DMS79 (cell line): ENCODE data around the gene NDUFA8.

Source experiments
- DNase-seq: peaks from one replicate; lab custom pipeline; 2025; lab: John Stamatoyannopoulos, UW

Gene NDUFA8

GRCh38 chr9:122159026-122159924, at the start of gene NDUFA8, which contains the start of gene MORN5:
Gene NDUFA8 (minus strand): TSS chr9:122159779. CDS start chr9:122159677, 102 bp downstream.
Gene MORN5 (plus strand): TSS chr9:122159908. CDS start chr9:122159973, 65 bp downstream.
- DNase-seq = peak; percentile 88

DNA sequence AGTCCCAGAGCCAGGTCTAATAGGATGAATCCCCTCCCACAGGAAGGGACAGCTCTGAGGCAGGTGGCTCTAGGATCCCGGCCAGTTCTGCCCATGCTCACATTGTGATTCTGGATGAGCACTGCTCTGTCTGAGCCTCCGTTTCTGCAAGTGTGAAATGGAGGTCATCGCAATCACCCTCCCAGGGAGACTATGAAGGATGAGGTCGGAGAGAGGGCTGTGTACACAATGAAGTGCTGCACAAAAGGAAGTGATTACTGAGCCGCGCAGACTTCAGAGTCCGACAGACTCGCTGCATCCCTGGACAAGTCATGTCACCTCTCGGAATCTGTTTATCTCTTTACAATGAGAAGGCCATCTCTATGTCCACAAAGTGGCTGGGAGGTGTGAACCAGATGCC, 47.5 kb upstream of the NDUFA8 start:
- no peak for DNase-seq

DNA sequence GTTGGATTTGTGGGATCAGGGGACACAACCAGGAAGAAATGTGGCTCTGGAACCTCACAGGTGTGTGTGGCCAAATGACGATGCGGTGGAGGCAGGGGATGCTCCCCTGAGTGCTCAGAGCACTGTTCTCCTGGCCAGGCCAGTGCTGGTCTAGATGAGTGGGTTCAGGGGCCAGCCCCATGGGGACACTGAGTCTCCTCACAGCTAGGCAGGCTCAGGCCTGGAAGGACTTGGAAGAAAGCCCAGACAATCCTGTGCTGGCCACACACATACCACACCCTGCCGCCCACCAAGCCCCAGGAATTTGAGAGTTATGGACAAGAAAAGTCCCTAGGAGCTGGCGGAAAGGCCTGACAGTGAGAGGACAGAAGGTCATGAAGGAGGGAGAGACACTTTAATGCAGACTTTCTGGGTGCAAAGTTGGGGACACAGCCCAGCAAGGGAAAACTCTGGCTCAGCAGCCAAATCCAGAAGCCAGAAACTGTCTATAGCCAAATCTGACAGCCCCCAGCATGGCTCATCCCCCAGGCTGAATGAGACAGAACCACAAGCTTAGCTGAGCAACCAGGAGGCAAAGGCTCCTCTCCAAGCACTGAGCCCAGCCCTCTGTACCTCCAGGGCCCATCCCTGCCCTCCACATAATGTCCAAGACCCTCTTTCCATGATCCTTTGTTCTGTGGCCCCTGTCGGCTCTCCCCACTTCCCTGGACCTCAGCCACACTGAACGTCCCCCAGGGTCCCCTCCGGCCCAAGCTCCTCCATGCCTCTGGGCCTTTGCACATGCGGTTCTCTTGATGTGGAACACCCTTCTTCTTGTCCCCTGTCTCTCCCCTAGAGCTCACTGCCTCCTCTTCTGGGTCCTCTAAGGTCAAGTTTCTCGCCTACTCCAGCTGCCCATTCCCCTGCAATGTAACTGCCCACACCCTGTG, 46.8 kb upstream of the NDUFA8 start:
- DNase-seq = no peak

DNA sequence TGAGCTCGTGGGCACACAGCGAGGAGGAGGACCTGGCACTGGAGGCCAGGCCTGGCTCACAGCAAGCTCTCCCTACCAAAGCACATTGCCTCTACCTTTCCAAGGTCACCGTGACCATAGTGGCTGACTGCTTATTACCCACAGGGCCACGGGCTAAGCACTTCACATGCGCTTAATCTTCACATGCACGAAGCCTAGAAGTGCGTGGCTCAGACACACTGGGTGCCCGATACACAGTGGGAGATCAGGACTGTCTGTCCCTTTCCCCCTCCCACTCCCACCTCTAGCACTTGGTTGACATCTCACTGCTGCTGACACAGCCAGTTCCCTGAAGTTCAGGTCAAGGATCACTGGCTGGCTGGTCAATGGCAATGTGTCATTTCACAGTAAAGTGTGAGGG, 45.6 kb upstream of the NDUFA8 start:
- no peak for DNase-seq

GRCh38 chr9:122204491-122204890, 44.9 kb upstream of the NDUFA8 start:
- no peak for DNase-seq

GRCh38 chr9:122204055-122204454, 44.5 kb upstream of the NDUFA8 start:
- DNase-seq = no peak

- DNase-seq = peak; percentile 15
Observed at GRCh38 chr9:122202111-122202510, 42.5 kb upstream of the NDUFA8 start.

GRCh38 chr9:122201641-122202040, 42.1 kb upstream of the NDUFA8 start:
- DNase-seq = no peak

GRCh38 chr9:122200960-122201595, 41.5 kb upstream of the NDUFA8 start:
- DNase-seq = no peak

GRCh38 chr9:122197882-122198281, 38.3 kb upstream of the NDUFA8 start:
- no peak for DNase-seq

- DNase-seq = peak; percentile 96
Observed at GRCh38 chr9:122197426-122197825, 37.8 kb upstream of the NDUFA8 start.

DNA sequence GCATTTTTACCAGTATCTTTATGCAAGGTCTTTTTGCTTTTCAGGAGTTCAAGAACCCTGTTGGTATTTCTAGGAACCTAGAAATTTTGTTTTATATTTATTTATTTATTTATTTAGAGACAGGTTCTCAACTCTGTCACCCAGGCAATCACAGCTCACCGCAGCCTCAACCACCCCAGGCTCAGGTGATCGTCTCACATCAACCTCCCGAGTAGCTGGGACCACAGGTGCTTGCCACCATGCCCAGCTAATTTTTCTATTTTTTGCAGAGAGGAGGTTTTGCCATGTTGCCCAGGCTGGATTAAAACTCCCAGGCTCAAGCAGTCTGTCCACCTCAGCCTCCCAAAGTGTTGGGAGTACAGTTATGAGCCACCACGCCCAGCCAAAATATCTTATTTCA, 36.3 kb upstream of the NDUFA8 start:
- no peak for DNase-seq

- DNase-seq = no peak
Observed at GRCh38 chr9:122193651-122194050, 34.1 kb upstream of the NDUFA8 start.

DNA sequence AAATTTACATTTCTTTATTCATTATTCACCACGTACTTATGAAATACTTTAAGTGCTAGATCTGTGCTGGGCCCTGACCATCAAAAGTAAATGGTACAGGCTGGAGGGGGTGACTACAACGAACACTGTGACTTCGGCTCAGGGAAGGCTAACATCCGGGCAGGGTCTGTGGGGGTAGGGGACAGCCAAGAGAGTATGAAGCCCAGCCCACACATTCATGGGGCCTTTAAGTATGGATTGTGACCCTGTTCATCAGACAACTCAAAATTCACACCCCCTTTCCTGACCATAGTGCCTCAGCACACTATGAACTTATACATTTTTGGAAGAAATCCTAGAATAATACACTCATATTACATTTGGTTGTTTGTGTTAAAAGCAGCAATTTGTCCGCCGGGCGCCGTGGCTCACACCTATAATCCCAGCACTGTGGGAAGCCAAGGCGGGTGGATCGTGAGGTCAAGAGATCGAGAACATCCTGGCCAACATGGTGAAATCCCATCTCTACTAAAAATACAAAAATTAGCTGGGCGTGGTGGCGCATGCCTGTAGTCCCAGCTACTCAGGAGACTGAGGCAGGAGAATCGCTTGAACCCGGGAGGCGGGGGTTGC, 33.4 kb upstream of the NDUFA8 start:
- DNase-seq = no peak

DNA sequence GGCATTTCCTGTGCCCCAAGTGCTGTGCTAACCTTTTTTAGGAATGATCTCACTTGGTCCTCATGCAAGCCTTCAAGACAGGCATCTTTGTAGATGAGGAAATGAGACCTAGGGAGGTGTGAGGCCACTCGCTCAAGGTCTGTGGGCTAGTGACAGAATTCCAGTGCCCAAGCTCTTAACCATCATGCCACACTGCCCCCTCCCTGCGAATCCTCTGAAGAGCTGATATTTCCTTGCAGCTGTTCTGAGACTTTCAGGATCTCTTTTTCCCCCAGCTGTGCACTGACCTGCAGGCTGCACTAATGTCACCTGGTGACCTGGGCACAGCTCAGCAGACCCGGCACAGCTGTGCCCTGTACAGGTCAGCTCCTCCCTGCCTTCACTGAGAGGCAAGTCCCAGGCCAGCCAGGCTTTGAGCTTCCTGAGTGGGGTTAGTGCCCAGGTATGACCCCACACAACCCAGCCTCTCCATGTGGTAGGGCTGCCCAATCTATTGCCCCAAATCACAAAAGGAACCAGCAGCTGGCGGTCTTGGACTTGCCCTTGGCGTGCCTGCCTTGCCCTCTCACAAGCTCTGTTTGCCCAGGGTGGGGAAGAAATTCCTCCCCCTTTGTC, 32.8 kb upstream of the NDUFA8 start:
- peak; percentile 26 for DNase-seq

DNA sequence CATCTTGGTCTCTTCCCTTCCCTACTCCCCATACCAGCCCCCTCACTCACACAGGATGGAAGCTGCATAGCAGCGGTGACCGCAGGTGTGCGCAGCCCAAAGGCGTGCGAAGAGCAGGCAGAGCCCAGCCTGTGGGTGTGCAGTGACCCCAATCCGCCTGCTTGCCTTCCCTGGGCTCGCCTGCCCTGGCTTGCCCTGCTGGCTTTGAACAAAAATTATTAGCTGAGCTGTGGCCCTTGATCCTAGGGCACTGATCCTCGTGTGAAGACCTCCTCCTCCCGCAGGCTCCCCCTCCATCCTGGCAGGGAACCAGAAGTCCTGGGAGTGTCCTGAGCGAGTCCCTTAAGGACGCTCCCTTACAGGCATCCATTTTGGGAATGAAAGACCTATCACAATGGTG, 32.0 kb upstream of the NDUFA8 start:
- peak; percentile 81 for DNase-seq

DNA sequence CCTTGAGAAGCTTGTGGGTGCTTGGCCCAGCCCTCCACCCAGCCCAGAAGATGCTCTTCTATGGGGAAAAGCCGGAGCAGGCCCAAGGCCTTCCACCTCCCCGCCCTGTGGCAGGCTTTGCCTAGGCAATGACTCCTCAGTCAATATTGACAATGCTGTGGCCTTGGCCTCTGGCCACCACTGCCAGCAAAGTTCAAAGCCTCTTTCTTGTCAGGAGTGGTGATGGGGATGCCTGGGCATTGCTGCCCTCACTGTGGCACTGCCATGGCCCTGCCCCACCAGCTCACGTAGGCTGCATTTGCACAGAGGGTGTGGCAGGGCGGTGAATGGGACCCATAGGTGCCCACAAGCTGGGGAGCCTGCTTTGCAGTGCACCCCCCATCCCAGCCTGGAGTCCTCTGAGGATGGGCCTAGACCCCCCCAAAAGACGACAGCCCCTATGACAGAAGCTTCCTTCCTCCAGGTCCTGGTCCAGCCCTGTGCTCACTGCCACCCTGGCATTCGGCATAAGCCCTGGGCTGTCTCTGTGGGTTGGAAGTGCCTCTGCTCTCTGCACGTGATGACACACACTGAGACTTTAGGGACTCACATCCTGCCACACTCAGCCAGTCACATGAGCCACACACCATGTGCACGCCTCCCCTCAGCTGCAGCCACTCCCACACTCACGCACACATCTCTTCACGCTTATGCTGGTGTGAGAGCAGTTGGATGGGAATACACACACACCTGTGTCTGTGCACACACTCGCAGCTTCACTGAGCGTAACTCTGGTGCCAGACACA, 31.2 kb upstream of the NDUFA8 start:
- DNase-seq = peak; percentile 91

DNA sequence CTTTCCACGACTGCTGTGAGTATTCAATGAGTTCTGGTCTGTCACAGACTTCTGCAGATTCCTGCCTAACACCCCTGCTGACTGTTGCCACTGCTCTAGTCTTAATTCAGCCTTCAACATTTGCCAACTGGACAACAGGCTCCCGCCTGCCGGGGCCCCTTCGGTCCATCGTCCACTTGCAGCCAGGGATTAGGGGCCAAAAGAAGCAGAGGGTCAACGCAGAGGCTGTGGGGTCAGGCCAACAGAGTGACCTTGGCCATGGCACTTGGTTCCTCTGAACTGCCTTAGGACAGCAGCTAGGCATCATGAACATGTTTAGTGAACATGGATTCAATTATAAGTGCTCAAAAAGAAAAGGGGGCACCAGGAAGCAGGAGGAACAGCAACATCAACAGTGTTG, 28.8 kb upstream of the NDUFA8 start:
- DNase-seq = no peak

GRCh38 chr9:122186777-122187470, 27.3 kb upstream of the NDUFA8 start:
- DNase-seq = no peak

GRCh38 chr9:122186301-122186700, 26.7 kb upstream of the NDUFA8 start:
- DNase-seq = no peak
